ENCODE data around the gene FARP2.
"Not testable (repeated sequence)": the region's sequence is repeated elsewhere in the genome, so short reads cannot be mapped to it uniquely, and the experiment has no call there.

The FARP2 gene

DNA sequence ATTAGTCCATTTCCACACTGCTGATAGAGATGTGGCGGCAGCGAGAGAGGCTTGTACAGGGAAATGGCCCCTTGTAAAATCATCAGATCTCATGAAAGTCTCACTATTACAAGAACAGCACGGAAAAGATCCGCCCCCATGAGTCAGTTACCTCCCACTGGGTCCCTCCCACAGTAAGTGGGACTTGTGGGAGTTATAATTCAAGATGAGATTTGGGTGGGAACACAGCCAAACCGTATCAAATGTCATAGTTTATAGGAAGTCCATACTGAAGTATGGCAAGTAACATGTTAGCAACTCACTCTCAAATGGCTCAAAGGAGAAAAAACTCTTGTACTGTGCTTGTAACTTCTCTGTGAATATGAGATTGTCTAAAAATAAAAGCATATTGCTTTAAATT lies 56.1 kb downstream of the FARP2 start:
- TF ChIP-seq JUND (IDR thresholded peaks at IDR 0.05; ENCODE audit: low read depth) = no peak
- in situ Hi-C loops (cut with HindIII; ENCODE audit: low pct_unique_long_range_greater_than_20kb, low sequenced_read_pairs) = no loop called here
- DNase-seq (ENCODE audit: low read depth in 1 of 2, low spot score in 1 of 2) = no peak

DNA sequence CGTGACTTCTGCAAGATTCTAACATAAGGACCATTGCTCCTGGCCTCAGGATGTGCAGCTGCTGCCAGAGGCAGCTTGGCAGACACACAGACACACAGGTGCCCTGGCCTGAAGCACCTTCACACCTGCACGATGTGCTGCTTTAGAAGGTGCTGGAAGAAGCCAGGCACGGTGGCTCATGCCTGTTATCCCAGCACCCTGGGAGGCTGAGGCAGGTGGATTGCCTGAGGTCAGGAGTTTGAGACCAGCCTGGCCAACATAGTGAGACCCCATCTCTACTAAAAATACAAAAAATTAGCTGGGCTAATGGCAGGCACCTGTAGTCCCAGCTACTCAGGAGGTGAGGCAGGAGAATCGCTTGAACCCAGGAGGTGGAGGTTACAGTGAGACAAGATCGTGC lies 57.4 kb downstream of the FARP2 start:
- in situ Hi-C loops (cut with HindIII; ENCODE audit: low pct_unique_long_range_greater_than_20kb, low sequenced_read_pairs) = not testable (repeated sequence)

DNA sequence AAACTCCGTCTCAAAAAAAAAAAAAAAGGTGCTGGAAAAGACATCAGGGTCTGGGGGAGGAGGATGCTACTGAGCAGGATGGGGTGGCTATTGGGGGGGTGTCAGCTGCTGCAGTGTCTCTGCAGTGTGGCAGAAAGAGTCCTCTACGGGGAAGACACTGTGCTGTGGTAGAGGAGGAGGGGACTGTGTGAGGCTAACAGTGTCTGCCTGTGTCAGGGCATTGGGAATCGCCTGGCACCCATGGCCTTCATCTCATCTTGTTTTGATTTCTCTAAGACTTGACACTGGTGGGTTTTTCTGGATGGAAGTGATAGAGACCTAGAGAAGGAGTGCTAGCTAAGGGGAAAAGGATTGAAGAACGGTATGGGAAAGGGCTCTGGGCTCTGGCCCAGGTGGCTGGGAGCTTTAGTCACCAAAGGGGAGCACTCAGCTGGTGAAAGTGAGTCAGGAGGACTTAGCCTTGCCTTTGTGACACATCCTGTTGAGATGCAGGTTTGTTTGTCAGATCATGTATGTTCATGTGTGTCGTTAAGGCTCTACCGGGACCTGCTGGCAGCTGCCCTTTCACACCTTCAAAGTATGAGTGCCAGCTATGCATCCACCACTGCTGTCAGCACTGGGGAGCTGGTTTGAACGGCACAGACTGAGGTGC lies 58.0 kb downstream of the FARP2 start:
- in situ Hi-C loops (cut with HindIII; ENCODE audit: low pct_unique_long_range_greater_than_20kb, low sequenced_read_pairs) = no loop called here
- TF ChIP-seq JUND (IDR thresholded peaks at IDR 0.05; ENCODE audit: low read depth) = no peak
- DNase-seq (ENCODE audit: low read depth in 1 of 2, low spot score in 1 of 2) = no peak

More for the DNA sequence above, 57.4 kb downstream of the FARP2 start:
- not testable (repeated sequence) for DNase-seq (ENCODE audit: low read depth in 1 of 2, low spot score in 1 of 2)

DNA sequence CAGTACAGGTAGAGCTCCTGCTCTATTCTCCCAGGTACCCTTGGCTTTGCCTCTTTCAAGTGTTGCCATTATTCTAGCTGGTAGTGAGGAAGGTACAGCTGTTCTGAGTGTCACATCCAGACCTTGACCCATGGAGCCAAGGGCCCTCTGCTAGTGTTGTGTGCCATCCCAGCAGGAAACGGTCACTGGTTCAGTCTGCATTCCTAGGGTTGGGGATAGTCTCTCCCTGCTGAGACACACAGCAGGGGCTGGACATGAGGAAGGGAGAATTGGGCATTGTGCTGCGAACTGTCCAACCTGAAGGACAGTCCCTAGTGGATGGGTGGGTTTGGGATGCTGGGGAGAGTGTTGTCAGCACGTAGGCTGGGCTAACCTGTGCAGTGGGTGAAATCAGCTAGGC lies 59.1 kb downstream of the FARP2 start:
- in situ Hi-C loops (cut with HindIII; ENCODE audit: low pct_unique_long_range_greater_than_20kb, low sequenced_read_pairs) = no loop called here
- no peak for DNase-seq (ENCODE audit: low read depth in 1 of 2, low spot score in 1 of 2)
- TF ChIP-seq JUND (IDR thresholded peaks at IDR 0.05; ENCODE audit: low read depth) = no peak

DNA sequence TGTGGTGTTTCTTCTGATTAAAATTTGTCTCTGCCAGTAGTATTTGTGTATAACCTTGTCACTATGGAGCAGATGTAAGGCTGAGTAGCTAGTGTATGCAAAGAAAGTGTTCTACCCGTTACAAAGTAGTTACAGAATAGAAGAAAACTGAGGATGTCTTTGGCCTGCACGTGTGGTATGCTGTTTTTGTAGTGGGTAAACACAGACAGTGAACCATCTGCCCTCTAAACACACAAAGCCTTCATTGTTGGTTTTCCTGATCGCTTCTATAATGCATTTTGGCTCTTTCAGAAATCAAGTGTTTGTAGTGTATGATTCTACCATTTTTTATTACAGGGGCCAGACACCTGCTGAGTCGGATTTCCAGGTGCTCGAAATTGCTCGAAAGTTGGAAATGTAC lies 61.5 kb downstream of the FARP2 start:
- DNase-seq (ENCODE audit: low read depth in 1 of 2, low spot score in 1 of 2) = no peak
- TF ChIP-seq JUND (IDR thresholded peaks at IDR 0.05; ENCODE audit: low read depth) = no peak
- in situ Hi-C loops (cut with HindIII; ENCODE audit: low pct_unique_long_range_greater_than_20kb, low sequenced_read_pairs) = no loop called here

DNA sequence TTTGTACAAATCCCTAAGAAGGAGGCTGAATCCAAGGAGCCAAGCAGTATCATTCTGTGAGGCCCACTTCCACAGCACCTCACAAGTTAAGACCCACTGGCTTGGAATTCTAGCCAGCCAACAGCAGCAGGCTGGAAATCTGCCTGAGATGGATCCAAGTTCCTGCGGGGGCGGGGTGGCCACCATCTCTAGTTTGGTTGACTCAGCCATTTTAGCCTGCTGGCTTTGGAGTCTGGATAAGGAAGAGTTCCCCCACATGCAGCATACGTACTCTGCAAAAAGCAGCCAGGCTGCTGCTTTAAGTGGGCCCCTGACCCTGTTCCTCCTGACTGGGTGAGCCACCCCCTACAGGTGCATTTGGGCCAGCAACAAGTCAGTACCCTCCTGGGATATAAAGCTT lies 65.2 kb downstream of the FARP2 start:
- in situ Hi-C loops (cut with HindIII; ENCODE audit: low pct_unique_long_range_greater_than_20kb, low sequenced_read_pairs) = no loop called here
- no peak for TF ChIP-seq JUND (IDR thresholded peaks at IDR 0.05; ENCODE audit: low read depth)
- no peak for DNase-seq (ENCODE audit: low read depth in 1 of 2, low spot score in 1 of 2)

DNA sequence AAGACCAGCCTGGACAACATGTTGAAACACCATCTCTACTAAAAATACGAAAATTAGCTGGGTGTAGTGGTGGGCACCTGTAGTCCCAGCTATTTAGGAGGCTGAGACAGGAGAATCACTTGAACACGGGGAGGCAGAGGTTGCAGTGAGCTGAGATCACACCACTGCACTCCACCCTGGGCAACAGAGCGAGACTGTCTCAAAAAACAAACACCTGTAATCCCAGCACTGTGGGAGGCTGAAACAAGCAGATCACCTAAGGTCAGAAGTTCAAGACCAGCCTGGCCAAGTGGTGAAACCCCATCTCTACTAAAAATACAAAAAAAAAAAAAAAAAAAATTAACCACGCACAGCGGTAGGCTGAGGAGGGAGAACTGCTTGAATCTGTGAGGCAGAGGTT lies 65.9 kb downstream of the FARP2 start:
- in situ Hi-C loops (cut with HindIII; ENCODE audit: low pct_unique_long_range_greater_than_20kb, low sequenced_read_pairs); DNase-seq (ENCODE audit: low read depth in 1 of 2, low spot score in 1 of 2): not testable (repeated sequence)

DNA sequence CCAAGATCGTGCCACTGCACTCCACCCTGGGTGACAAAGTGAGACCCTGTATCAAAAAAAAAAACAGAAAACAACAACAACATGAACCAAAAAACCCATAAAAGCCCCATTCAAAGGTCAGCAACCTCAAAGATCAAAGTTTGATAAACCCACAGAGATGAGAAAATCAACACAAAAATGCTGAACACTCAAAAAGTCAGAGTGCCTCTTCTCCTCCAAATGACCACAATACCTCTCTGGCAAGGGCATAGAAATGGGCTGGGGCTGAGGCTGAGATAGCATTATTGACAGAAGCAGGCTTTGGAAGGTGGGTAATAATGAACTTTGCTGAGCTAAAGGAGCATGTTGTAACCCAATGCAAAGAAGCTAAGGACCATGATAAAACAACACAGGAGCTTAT lies 66.3 kb downstream of the FARP2 start:
- DNase-seq (ENCODE audit: low read depth in 1 of 2, low spot score in 1 of 2) = no peak
- TF ChIP-seq JUND (IDR thresholded peaks at IDR 0.05; ENCODE audit: low read depth) = no peak
- in situ Hi-C loops (cut with HindIII; ENCODE audit: low pct_unique_long_range_greater_than_20kb, low sequenced_read_pairs) = no loop called here

DNA sequence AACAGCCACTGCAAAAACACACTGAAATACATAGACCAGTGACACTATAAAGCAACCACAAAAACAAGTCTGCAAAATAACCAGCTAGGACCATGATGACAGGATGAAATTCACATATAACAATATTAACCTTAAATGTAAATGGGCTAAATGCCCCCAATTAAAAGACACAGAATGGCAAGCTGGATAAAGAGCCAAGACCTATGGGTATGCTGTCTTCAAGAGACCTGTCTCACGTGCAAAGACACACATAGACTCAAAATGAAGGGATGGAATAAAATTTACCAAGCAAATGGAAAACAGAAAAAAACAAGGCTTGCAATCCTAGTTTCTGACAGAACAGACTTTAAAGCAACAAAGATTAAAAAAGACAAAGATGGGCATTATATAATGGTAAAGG lies 67.4 kb downstream of the FARP2 start:
- in situ Hi-C loops (cut with HindIII; ENCODE audit: low pct_unique_long_range_greater_than_20kb, low sequenced_read_pairs) = not testable (repeated sequence)

DNA sequence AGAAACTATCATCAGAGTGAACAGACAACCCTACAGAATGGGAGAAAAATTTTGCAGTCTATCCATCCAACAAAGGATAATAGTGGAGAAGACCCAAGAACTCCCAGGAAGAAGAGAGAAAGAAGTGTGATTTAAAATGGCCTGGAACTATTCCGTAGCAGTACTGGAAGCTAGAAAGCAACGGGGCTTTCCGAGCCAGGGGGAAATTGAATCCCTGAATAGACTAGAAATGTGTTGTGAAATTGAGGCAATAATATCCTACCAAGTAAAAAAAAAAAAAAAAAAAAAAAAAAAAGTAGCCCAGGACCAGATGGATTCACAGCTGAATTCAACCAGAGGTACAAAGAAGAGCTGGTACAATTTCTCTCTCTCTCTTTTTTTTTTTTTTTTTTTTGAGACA lies 69.3 kb downstream of the FARP2 start:
- no peak for TF ChIP-seq JUND (IDR thresholded peaks at IDR 0.05; ENCODE audit: low read depth)
- in situ Hi-C loops (cut with HindIII; ENCODE audit: low pct_unique_long_range_greater_than_20kb, low sequenced_read_pairs) = no loop called here
- no peak for DNase-seq (ENCODE audit: low read depth in 1 of 2, low spot score in 1 of 2)

More for the DNA sequence above, 67.4 kb downstream of the FARP2 start:
- not testable (repeated sequence) for DNase-seq (ENCODE audit: low read depth in 1 of 2, low spot score in 1 of 2)

DNA sequence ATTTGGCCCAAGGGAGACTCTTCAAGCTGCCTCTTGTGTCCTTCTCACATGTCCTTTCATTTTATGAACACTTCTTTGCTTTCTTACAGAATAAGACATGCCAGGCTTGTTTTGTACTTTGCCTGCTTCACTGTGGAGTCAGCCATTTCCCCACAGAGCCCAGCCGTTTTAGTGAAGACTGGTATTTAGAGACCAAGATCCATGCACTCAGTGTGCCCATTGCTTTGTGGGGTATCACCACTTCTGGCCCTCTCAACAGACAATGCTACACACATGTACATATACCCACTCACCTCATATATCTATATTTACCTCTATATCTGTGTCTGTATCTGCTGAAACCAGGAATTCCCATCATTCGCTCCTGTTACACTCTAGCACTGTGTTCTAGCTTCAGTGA lies 74.1 kb downstream of the FARP2 start:
- TF ChIP-seq JUND (IDR thresholded peaks at IDR 0.05; ENCODE audit: low read depth) = no peak
- in situ Hi-C loops (cut with HindIII; ENCODE audit: low pct_unique_long_range_greater_than_20kb, low sequenced_read_pairs) = no loop called here
- DNase-seq (ENCODE audit: low read depth in 1 of 2, low spot score in 1 of 2) = no peak

DNA sequence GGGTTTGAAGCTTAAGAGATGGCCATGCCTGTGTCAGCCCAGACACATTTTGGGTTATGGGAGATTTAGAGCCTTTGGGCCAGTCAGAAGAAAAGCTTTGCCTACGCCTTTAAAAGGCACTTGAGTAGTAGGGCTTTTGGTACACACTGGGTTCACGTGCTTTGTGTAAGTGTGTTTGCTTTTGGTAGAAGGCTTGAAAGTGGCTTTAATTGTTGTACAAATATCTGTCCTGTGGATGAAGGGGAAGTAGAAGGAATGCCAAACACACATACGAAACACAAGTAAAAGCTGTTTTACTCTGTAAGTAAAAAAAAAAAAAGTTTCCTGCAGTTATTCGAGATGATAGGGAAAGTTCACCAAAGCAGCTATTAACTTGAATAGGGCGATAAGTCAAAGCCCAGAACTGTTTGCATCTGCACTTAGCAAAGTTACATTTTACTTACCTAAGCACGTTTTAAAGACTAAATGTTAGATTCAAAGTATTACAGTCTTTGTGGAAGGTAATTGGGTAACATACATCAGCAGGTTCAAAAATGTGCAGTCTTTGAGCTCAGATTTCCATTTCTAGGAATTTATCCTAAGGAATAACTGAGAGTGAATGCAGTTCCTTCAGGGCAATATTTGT lies 76.9 kb downstream of the FARP2 start:
- no peak for TF ChIP-seq JUND (IDR thresholded peaks at IDR 0.05; ENCODE audit: low read depth)
- DNase-seq (ENCODE audit: low read depth in 1 of 2, low spot score in 1 of 2) = peak in 1 of 2 experiments; percentile 13
- in situ Hi-C loops (cut with HindIII; ENCODE audit: low pct_unique_long_range_greater_than_20kb, low sequenced_read_pairs) = no loop called here

DNA sequence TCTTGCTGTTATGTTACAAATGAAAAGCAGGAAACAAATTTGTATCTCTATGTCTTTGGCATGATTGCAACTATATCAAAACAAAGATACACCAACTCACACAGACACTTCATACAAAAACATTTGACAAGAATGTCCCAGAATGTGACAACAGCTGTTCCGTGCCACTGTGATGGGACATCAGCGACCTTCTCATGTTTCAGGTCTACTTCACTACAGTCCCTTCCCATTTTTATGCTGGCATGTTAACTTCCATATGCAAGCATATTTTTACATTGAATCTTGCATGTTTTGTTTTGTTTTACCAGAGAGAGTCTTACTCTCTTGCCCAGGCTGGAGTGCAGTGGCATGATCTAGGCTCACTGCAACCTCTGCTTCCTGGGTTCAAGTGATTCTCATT lies 81.1 kb downstream of the FARP2 start:
- no peak for DNase-seq (ENCODE audit: low read depth in 1 of 2, low spot score in 1 of 2)
- TF ChIP-seq JUND (IDR thresholded peaks at IDR 0.05; ENCODE audit: low read depth) = no peak
- in situ Hi-C loops (cut with HindIII; ENCODE audit: low pct_unique_long_range_greater_than_20kb, low sequenced_read_pairs) = no loop called here

DNA sequence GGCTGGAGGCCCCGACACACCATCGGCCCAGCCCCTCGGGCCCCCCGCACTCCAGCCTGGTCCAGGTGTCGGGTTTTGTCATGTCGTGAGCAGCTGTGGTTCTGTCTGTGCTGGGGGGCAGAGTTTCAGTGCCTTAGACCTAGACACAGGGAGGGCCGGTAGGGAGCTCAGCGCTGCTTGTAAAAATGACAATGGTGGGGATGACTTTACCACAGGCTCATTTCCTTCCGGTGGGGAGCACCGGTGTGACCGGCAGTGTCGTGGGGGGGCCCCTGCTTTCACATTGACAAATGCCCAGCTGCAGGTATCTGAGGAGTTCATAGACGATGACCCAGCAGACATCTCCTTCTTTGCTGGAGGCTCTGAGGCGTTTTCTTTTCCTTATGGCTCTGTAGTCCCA lies 85.4 kb downstream of the FARP2 start:
- DNase-seq (ENCODE audit: low read depth in 1 of 2, low spot score in 1 of 2) = no peak
- in situ Hi-C loops (cut with HindIII; ENCODE audit: low pct_unique_long_range_greater_than_20kb, low sequenced_read_pairs) = no loop called here
- TF ChIP-seq JUND (IDR thresholded peaks at IDR 0.05; ENCODE audit: low read depth) = no peak

Measured in T47D (cell line).